Neutrophil (primary cell): ENCODE results near the gene GABRR1.

Experiments used
- H3K27ac ChIP-seq: fragments of 200-600 bp; sonication (generic); 2 replicates; pipeline ENCODE4 v1.5.1; 2016; ENCODE audit warnings: mild to moderate bottlenecking, moderate library complexity
- H3K27me3 ChIP-seq: fragments of 200-600 bp; sonication (generic); 2 replicates; pipeline ENCODE4 v1.6.0; 2016; ENCODE audit warnings: mild to moderate bottlenecking
- H3K36me3 ChIP-seq: fragments of 200-600 bp; sonication (generic); 2 replicates; pipeline ENCODE4 v1.5.1; 2017
- H3K4me1 ChIP-seq, 2 experiments: fragments of 200-600 bp in 1 of 2; sonication (generic) in 1 of 2; 1 replicate in 1 of 2; 2 replicates in 1 of 2; pipeline versions ENCODE4 v1.5.1 to v1.6.1; 2013 to 2016; ENCODE audit warnings: low read depth in 1 of 2, low read length in 1 of 2, mild to moderate bottlenecking in 1 of 2, moderate library complexity in 1 of 2; ENCODE audit not compliant: control insufficient read depth in 1 of 2, insufficient read depth in 1 of 2
- H3K4me3 ChIP-seq, 2 experiments: fragments of 200-600 bp in 1 of 2; sonication (generic) in 1 of 2; 1 replicate in 1 of 2; 2 replicates in 1 of 2; pipeline ENCODE4 v1.5.1; 2013 to 2016; ENCODE audit warnings: low read depth in 1 of 2, low read length in 1 of 2, mild to moderate bottlenecking in 1 of 2, moderate library complexity in 1 of 2
- H3K9me3 ChIP-seq: fragments of 200-600 bp; sonication (generic); 2 replicates; pipeline ENCODE4 v1.5.1; 2016
- TF ChIP-seq, protein P1 (sequence below): fragments of 200-600 bp; sonication (generic); IDR thresholded peaks from 2 replicates; pipeline ENCODE4 v1.5.1; 2016; ENCODE audit warnings: antibody characterized with exemption

The GABRR1 gene

GRCh38 chr6:89139509-89140346 lies 77.4 kb downstream of the GABRR1 start:
- TF ChIP-seq, protein P1, sequence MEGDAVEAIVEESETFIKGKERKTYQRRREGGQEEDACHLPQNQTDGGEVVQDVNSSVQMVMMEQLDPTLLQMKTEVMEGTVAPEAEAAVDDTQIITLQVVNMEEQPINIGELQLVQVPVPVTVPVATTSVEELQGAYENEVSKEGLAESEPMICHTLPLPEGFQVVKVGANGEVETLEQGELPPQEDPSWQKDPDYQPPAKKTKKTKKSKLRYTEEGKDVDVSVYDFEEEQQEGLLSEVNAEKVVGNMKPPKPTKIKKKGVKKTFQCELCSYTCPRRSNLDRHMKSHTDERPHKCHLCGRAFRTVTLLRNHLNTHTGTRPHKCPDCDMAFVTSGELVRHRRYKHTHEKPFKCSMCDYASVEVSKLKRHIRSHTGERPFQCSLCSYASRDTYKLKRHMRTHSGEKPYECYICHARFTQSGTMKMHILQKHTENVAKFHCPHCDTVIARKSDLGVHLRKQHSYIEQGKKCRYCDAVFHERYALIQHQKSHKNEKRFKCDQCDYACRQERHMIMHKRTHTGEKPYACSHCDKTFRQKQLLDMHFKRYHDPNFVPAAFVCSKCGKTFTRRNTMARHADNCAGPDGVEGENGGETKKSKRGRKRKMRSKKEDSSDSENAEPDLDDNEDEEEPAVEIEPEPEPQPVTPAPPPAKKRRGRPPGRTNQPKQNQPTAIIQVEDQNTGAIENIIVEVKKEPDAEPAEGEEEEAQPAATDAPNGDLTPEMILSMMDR: no peak
- no peaks in the 10 kb centered on the region for H3K36me3 ChIP-seq
- no peaks in the 10 kb centered on the region for H3K9me3 ChIP-seq
- no peaks in the 10 kb centered on the region for H3K4me1 ChIP-seq
- no peaks in the 10 kb centered on the region for H3K27me3 ChIP-seq
- H3K4me3 ChIP-seq: no peak overlapping the region
- H3K27ac ChIP-seq: no peak overlapping the region

- TF ChIP-seq, protein P1: no peak
- Histone ChIP-seq H3K27ac (no peak overlapping the region), H3K27me3 (no peaks in the 10 kb centered on the region), H3K36me3 (no peaks in the 10 kb centered on the region), H3K4me3 (no peak overlapping the region), H3K4me1 (no peaks in the 10 kb centered on the region), H3K9me3 (no peaks in the 10 kb centered on the region)
These were observed 79.0 kb downstream of the GABRR1 start for GRCh38 chr6:89138173-89138572.

DNA sequence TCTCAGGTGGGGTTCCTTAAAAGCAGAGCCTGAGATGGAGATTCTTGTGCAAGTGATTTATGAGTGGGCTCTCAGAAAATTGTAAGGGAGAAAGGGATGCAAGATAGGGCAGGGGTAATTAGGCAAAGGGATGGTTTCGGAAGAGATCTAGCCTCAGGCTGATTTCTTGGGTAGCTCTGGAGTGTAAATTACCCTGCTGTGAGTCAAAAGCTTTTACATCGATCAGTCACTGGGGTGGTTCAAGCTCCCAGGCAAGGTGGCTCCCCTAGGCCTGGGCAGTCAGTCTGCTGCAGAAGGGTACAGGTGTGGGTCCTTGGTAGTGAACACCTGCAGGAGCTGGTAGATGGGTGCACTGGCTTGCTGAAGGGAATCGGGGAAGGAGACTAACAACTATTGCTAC lies 82.4 kb downstream of the GABRR1 start:
- Histone ChIP-seq H3K27me3 (no peaks in the 10 kb centered on the region), H3K9me3 (no peaks in the 10 kb centered on the region), H3K4me3 (no peak overlapping the region), H3K27ac (no peak overlapping the region), H3K4me1 (peaks cover 0 to 5% of the 10 kb centered on the region in 2 experiments), H3K36me3 (no peaks in the 10 kb centered on the region)
- TF ChIP-seq, protein P1: no peak

- Histone ChIP-seq H3K27ac (no peak overlapping the region), H3K4me1 (peaks cover 0 to 6% of the 10 kb centered on the region in 2 experiments), H3K27me3 (no peaks in the 10 kb centered on the region), H3K4me3 (no peak overlapping the region), H3K36me3 (no peaks in the 10 kb centered on the region), H3K9me3 (no peaks in the 10 kb centered on the region)
- TF ChIP-seq, protein P1: no peak
These were observed 83.2 kb downstream of the GABRR1 start for GRCh38 chr6:89133981-89134380.

- Histone ChIP-seq H3K27me3 (no peaks in the 10 kb centered on the region), H3K4me3 (no peak overlapping the region), H3K27ac (peak overlapping the region; percentile 66), H3K4me1 (peaks cover 4 to 20% of the 10 kb centered on the region in 2 experiments), H3K36me3 (no peaks in the 10 kb centered on the region), H3K9me3 (no peaks in the 10 kb centered on the region)
- TF ChIP-seq, protein P1: no peak
These were observed 85.1 kb downstream of the GABRR1 start for GRCh38 chr6:89132057-89132456.
